Activated CD8-positive, alpha-beta T cell treated with anti-CD3 and anti-CD28 coated beads, Interleukin-2, amount 10 ng/mL, durations not matched to agents 7 days and 5 days (primary cell): ENCODE data around the gene FGB. TPM values are rescaled to one million over a fixed set of nuclear protein-coding genes. Genes with fewer than 3 reads are reported as not detected.

Source experiments
- ATAC-seq: fragments of 150-1000 bp; cut with Tn5 transposase; one replicate; pipeline ENCODE4 v1.10.0; 2021; ENCODE audit warnings: moderate library complexity
- CTCF ChIA-PET: fragments of 350-600 bp; sonication (Branson Sonifier 250); formaldehyde crosslinking; loops from one replicate; lab custom pipeline; 2021; ENCODE audit warnings: antibody characterized with exemption; lab: Charles Lee
- POLR2A ChIA-PET: fragments of 350-600 bp; sonication (Branson Sonifier 250); formaldehyde crosslinking; loops from one replicate; lab custom pipeline; 2021; ENCODE audit warnings: antibody characterized with exemption; lab: Charles Lee
- DNase-seq: peaks from one replicate; pipeline ENCODE4 v3.0.0-alpha.2; 2020
- H3K27ac Mint-ChIP-seq: one replicate; pipeline ENCODE4 v1.8.0; 2021; ENCODE audit warnings: mild to moderate bottlenecking, mixed read lengths
- H3K27me3 Mint-ChIP-seq: one replicate; pipeline ENCODE4 v1.8.0; 2021; ENCODE audit warnings: low read depth, mixed read lengths
- H3K36me3 Mint-ChIP-seq: one replicate; pipeline ENCODE4 v1.8.0; 2021; ENCODE audit warnings: low read depth, mixed read lengths
- H3K4me1 Mint-ChIP-seq: one replicate; pipeline ENCODE4 v1.8.0; 2021; ENCODE audit warnings: low read depth, mixed read lengths
- H3K4me3 Mint-ChIP-seq: one replicate; pipeline ENCODE4 v1.8.0; 2021; ENCODE audit warnings: mild to moderate bottlenecking, mixed read lengths
- H3K9me3 Mint-ChIP-seq: one replicate; pipeline ENCODE4 v1.8.0; 2022; ENCODE audit warnings: mixed read lengths; ENCODE audit not compliant: insufficient read depth
- total RNA-seq, 2 experiments: library from RNA; stranded (reverse); gene quantifications; one replicate each; pipeline ENCODE4 v1.2.3, GENCODE V29; 2021

FGB gene
- total RNA-seq, 2 experiments from 2014 or later, result not detected

- H3K9me3 Mint-ChIP-seq, result no peaks in the 10 kb centered on the region
Measured at GRCh38 chr4:154602404-154603020, 39.7 kb downstream of the FGB start.

GRCh38 chr4:154603033-154603943 lies 40.5 kb downstream of the FGB start:
- H3K27ac Mint-ChIP-seq, result no peak overlapping the region
- no peaks in the 10 kb centered on the region for H3K4me1 Mint-ChIP-seq
- peaks cover 14% of the 10 kb centered on the region for H3K27me3 Mint-ChIP-seq
- no peaks in the 10 kb centered on the region for H3K36me3 Mint-ChIP-seq
- H3K4me3 Mint-ChIP-seq, result no peak overlapping the region
- ChIA-PET CTCF (interaction anchor here (1.2 kb wide), 2 partner anchors 16 to 44 kb away, joined by 3 read pairs; no protein-coding TSS in a partner anchor), POLR2A (no interaction called here)
- no peak for DNase-seq
- ATAC-seq, result no peak
- no peaks in the 10 kb centered on the region for H3K9me3 Mint-ChIP-seq

More at GRCh38 chr4:154602404-154603020, 39.7 kb downstream of the FGB start:
- no peak overlapping the region for H3K27ac Mint-ChIP-seq
- no peaks in the 10 kb centered on the region for H3K36me3 Mint-ChIP-seq
- peaks cover 15% of the 10 kb centered on the region for H3K27me3 Mint-ChIP-seq
- DNase-seq (no peak), ATAC-seq (no peak)
- ChIA-PET CTCF (interaction anchor here (1.2 kb wide), 1 partner anchor 17 kb away, joined by 3 read pairs; no protein-coding TSS in a partner anchor), POLR2A (no interaction called here)
- no peaks in the 10 kb centered on the region for H3K4me1 Mint-ChIP-seq
- no peak overlapping the region for H3K4me3 Mint-ChIP-seq

GRCh38 chr4:154604696-154605200 lies 41.9 kb downstream of the FGB start:
- no peak overlapping the region for H3K4me3 Mint-ChIP-seq

GRCh38 chr4:154606728-154607723 lies 44.2 kb downstream of the FGB start:
- DNase-seq, result no peak
- Mint-ChIP-seq H3K4me1 (no peaks in the 10 kb centered on the region), H3K4me3 (no peak overlapping the region), H3K27me3 (peaks cover 24% of the 10 kb centered on the region), H3K27ac (no peak overlapping the region), H3K36me3 (no peaks in the 10 kb centered on the region), H3K9me3 (no peaks in the 10 kb centered on the region)
- ChIA-PET CTCF (interaction anchor here (1.4 kb wide), 1 partner anchor 10 kb away, joined by 3 read pairs; no protein-coding TSS in a partner anchor), POLR2A (no interaction called here)
- no peak for ATAC-seq

More at GRCh38 chr4:154604696-154605200, 41.9 kb downstream of the FGB start:
- POLR2A ChIA-PET, result no interaction called here
- H3K9me3 Mint-ChIP-seq, result no peaks in the 10 kb centered on the region
- H3K27me3 Mint-ChIP-seq, result peaks cover 19% of the 10 kb centered on the region
- CTCF ChIA-PET, result interaction anchor here (1.2 kb wide), 1 partner anchor 46 kb away, joined by 3 read pairs; no protein-coding TSS in a partner anchor
- H3K4me1 Mint-ChIP-seq, result no peaks in the 10 kb centered on the region
- no peaks in the 10 kb centered on the region for H3K36me3 Mint-ChIP-seq
- H3K27ac Mint-ChIP-seq, result no peak overlapping the region
- DNase-seq, result no peak
- no peak for ATAC-seq

GRCh38 chr4:154608361-154609252 lies 45.8 kb downstream of the FGB start:
- ChIA-PET CTCF (interaction anchor here (0.8 kb wide), 1 partner anchor 58 kb away, joined by 4 read pairs; the partner anchor contains the start of gene PLRG1), POLR2A (no interaction called here)
- DNase-seq (no peak), ATAC-seq (no peak)
- H3K4me1 Mint-ChIP-seq, result no peaks in the 10 kb centered on the region
- no peaks in the 10 kb centered on the region for H3K9me3 Mint-ChIP-seq
- H3K27ac Mint-ChIP-seq, result no peak overlapping the region
- peaks cover 33% of the 10 kb centered on the region for H3K27me3 Mint-ChIP-seq
- no peaks in the 10 kb centered on the region for H3K36me3 Mint-ChIP-seq
- H3K4me3 Mint-ChIP-seq, result no peak overlapping the region

- CTCF ChIA-PET, result interaction anchor here (0.8 to 1.9 kb wide), 2 partner anchors 50 to 59 kb away, joined by 4 to 8 read pairs; partner anchors contain the start of gene PLRG1
- POLR2A ChIA-PET, result no interaction called here
- DNase-seq (no peak), ATAC-seq (no peak)
- no peak overlapping the region for H3K27ac Mint-ChIP-seq
- no peaks in the 10 kb centered on the region for H3K36me3 Mint-ChIP-seq
- no peaks in the 10 kb centered on the region for H3K9me3 Mint-ChIP-seq
- peaks cover 33% of the 10 kb centered on the region for H3K27me3 Mint-ChIP-seq
- no peaks in the 10 kb centered on the region for H3K4me1 Mint-ChIP-seq
- no peak overlapping the region for H3K4me3 Mint-ChIP-seq
Measured at GRCh38 chr4:154609532-154609931, 46.7 kb downstream of the FGB start.

GRCh38 chr4:154610582-154610981 lies 47.8 kb downstream of the FGB start:
- H3K9me3 Mint-ChIP-seq, result no peaks in the 10 kb centered on the region
- no peak for DNase-seq
- ChIA-PET CTCF (interaction anchor here (1.9 kb wide), 1 partner anchor 51 kb away, joined by 8 read pairs; no protein-coding TSS in a partner anchor), POLR2A (no interaction called here)
- no peaks in the 10 kb centered on the region for H3K4me1 Mint-ChIP-seq
- peaks cover 32% of the 10 kb centered on the region for H3K27me3 Mint-ChIP-seq
- H3K4me3 Mint-ChIP-seq, result no peak overlapping the region
- no peak for ATAC-seq
- no peaks in the 10 kb centered on the region for H3K36me3 Mint-ChIP-seq
- H3K27ac Mint-ChIP-seq, result no peak overlapping the region

GRCh38 chr4:154611833-154612232 lies 49.0 kb downstream of the FGB start:
- CTCF ChIA-PET, result interaction anchor here (15.3 kb wide), 1 partner anchor 51 kb away, joined by 160 read pairs; the partner anchor contains the start of gene FGB
- peaks cover 7% of the 10 kb centered on the region for H3K4me1 Mint-ChIP-seq
- ATAC-seq (no peak), DNase-seq (no peak)
- H3K36me3 Mint-ChIP-seq, result peaks cover 3% of the 10 kb centered on the region
- POLR2A ChIA-PET, result no interaction called here
- no peak overlapping the region for H3K4me3 Mint-ChIP-seq
- H3K27ac Mint-ChIP-seq, result no peak overlapping the region
- no peaks in the 10 kb centered on the region for H3K9me3 Mint-ChIP-seq
- peaks cover 25% of the 10 kb centered on the region for H3K27me3 Mint-ChIP-seq

GRCh38 chr4:154612472-154613414 lies 49.9 kb downstream of the FGB start, which contains the start of gene FGG:
Gene FGG, minus strand, starts transcription at chr4:154612656. Its CDS starts 47 bp downstream, at chr4:154612609.
- no peak within 1 kb of the TSS for H3K4me3 Mint-ChIP-seq
- ChIA-PET CTCF (interaction anchor here (1.1 to 15.3 kb wide), 3 partner anchors 52 to 62 kb away, joined by 4 to 160 read pairs (median 5); partner anchors contain the start of genes FGB and PLRG1), POLR2A (no interaction called here)
- H3K36me3 Mint-ChIP-seq, result peaks cover 5% of the 10 kb centered on the region
- no peaks in the 10 kb centered on the region for H3K9me3 Mint-ChIP-seq
- H3K27ac Mint-ChIP-seq, result no peak within 1 kb of the TSS
- peaks cover 11% of the 10 kb centered on the region for H3K4me1 Mint-ChIP-seq
- H3K27me3 Mint-ChIP-seq, result peaks cover 24% of the 10 kb centered on the region
- no peak for DNase-seq
- no peak for ATAC-seq
